ENCODE measurements around the gene SP3. TPM values are rescaled to one million over a fixed set of nuclear protein-coding genes. Genes with fewer than 3 reads are reported as not detected.
A peak's percentile ranks its signal among the peaks of the same experiment; 100 is the strongest.

SP3 gene
- total RNA-seq, 6 experiments from 2014 or later: 45.0 to 63.7 (median 52.1) TPM

GRCh38 chr2:173957517-173957916 lies 7.7 kb downstream of the SP3 start:
- Mint-ChIP-seq H3K9me3 (peaks cover 13% of the 10 kb centered on the region), H3K4me3 (no peak overlapping the region), H3K4me1 (ENCODE audit: low read depth) (peaks cover 69% of the 10 kb centered on the region), H3K36me3 (ENCODE audit: low read depth) (peaks cover 69% of the 10 kb centered on the region), H3K27ac (no peak overlapping the region; the same call in 1 of the 2 replicates), H3K27me3 (ENCODE audit: insufficient read depth) (no peaks in the 10 kb centered on the region)
- TF ChIP-seq, protein P1, sequence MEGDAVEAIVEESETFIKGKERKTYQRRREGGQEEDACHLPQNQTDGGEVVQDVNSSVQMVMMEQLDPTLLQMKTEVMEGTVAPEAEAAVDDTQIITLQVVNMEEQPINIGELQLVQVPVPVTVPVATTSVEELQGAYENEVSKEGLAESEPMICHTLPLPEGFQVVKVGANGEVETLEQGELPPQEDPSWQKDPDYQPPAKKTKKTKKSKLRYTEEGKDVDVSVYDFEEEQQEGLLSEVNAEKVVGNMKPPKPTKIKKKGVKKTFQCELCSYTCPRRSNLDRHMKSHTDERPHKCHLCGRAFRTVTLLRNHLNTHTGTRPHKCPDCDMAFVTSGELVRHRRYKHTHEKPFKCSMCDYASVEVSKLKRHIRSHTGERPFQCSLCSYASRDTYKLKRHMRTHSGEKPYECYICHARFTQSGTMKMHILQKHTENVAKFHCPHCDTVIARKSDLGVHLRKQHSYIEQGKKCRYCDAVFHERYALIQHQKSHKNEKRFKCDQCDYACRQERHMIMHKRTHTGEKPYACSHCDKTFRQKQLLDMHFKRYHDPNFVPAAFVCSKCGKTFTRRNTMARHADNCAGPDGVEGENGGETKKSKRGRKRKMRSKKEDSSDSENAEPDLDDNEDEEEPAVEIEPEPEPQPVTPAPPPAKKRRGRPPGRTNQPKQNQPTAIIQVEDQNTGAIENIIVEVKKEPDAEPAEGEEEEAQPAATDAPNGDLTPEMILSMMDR (IDR thresholded peaks at IDR 0.05): no peak
- DNase-seq: no peak

DNA sequence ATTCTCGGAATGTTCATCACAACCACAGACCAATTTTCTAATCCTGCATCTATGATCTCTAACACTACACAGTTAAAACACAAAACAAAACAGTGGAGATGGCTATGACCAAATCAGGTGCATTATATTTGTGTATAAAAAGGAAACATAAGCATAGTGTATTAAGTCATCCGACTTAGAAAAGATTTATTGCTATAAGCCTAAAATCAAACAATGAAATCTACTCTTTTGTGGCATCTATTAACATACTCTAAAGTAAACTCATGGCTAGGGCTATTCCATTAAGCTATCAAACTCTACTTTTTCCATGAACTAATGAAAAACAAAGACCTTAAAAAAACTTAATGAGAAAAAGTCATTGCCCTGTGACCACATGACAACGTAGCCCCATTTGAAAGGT lies 8.7 kb downstream of the SP3 start:
- TF ChIP-seq, protein P1 (IDR thresholded peaks at IDR 0.05): no peak
- Mint-ChIP-seq H3K27ac (peak overlapping the region; percentile 42), H3K4me3 (no peak overlapping the region; the same call in 1 of the 2 replicates), H3K9me3 (peaks cover 5% of the 10 kb centered on the region; the same call in 1 of the 2 replicates), H3K36me3 (ENCODE audit: low read depth) (peaks cover 71% of the 10 kb centered on the region), H3K27me3 (ENCODE audit: insufficient read depth) (no peaks in the 10 kb centered on the region), H3K4me1 (ENCODE audit: low read depth) (peaks cover 71% of the 10 kb centered on the region)
- no peak for DNase-seq

GRCh38 chr2:173955867-173956266 lies 9.3 kb downstream of the SP3 start:
- H3K4me3 Mint-ChIP-seq: no peak overlapping the region; the same call in 1 of the 2 replicates
- H3K9me3 Mint-ChIP-seq: peaks cover 5% of the 10 kb centered on the region; the same call in 1 of the 2 replicates
- H3K4me1 Mint-ChIP-seq (ENCODE audit: low read depth): peaks cover 68% of the 10 kb centered on the region
- TF ChIP-seq, protein P1 (IDR thresholded peaks at IDR 0.05): no peak
- peaks cover 66% of the 10 kb centered on the region for H3K36me3 Mint-ChIP-seq (ENCODE audit: low read depth)
- no peak for DNase-seq
- peak overlapping the region; percentile 42; the same call in 1 of the 2 replicates for H3K27ac Mint-ChIP-seq
- H3K27me3 Mint-ChIP-seq (ENCODE audit: insufficient read depth): no peaks in the 10 kb centered on the region

GRCh38 chr2:173955004-173955403 lies 10.2 kb downstream of the SP3 start:
- TF ChIP-seq, protein P1 (IDR thresholded peaks at IDR 0.05): peak; percentile 16; the same call in 1 of the 2 replicates
- DNase-seq: no peak
- H3K36me3 Mint-ChIP-seq (ENCODE audit: low read depth): peaks cover 65% of the 10 kb centered on the region
- no peaks in the 10 kb centered on the region for H3K27me3 Mint-ChIP-seq (ENCODE audit: insufficient read depth)
- peaks cover 62% of the 10 kb centered on the region for H3K4me1 Mint-ChIP-seq (ENCODE audit: low read depth)
- no peak overlapping the region for H3K27ac Mint-ChIP-seq
- no peaks in the 10 kb centered on the region for H3K9me3 Mint-ChIP-seq
- H3K4me3 Mint-ChIP-seq: no peak overlapping the region

- peaks cover 60% of the 10 kb centered on the region for H3K36me3 Mint-ChIP-seq (ENCODE audit: low read depth)
These were observed 12.1 kb downstream of the SP3 start for GRCh38 chr2:173953047-173953424.

More at GRCh38 chr2:173953047-173953424, 12.1 kb downstream of the SP3 start:
- TF ChIP-seq, protein P1 (IDR thresholded peaks at IDR 0.05): no peak
- Mint-ChIP-seq H3K27ac (no peak overlapping the region), H3K4me3 (no peak overlapping the region), H3K27me3 (ENCODE audit: insufficient read depth) (no peaks in the 10 kb centered on the region), H3K9me3 (no peaks in the 10 kb centered on the region), H3K4me1 (ENCODE audit: low read depth) (peaks cover 57% of the 10 kb centered on the region)
- no peak for DNase-seq
